ENCODE results near the gene DCAF10. TPM values are rescaled to one million over a fixed set of nuclear protein-coding genes. Genes with fewer than 3 reads are reported as not detected.

The DCAF10 gene
- total RNA-seq, 1 donor from 2014 or later, result 14.8 TPM

GRCh38 chr9:37915911-37916470, 115.4 kb downstream of the DCAF10 start:
- DNase-seq, result no peak
- ATAC-seq (ENCODE audit: poor library complexity), result no peak

GRCh38 chr9:37916471-37917312, 116.1 kb downstream of the DCAF10 start:
- intact Hi-C loops (cut with DNase I), result loop anchor here (5.0 kb wide), 1 partner anchor 151 kb away; the partner anchor contains the start of gene SHB
- DNase-seq (no peak), ATAC-seq (ENCODE audit: poor library complexity) (no peak)

More at GRCh38 chr9:37915911-37916470, 115.4 kb downstream of the DCAF10 start:
- intact Hi-C loops (cut with DNase I), result loop anchor here (5.0 kb wide), 1 partner anchor 151 kb away; the partner anchor contains the start of gene SHB

Other genes with a start within 250 kb of the DCAF10 start
- gene FBXO10, start 224.4 kb upstream of the DCAF10 start, total RNA-seq, result 6.2 TPM
- 59.4 TPM for gene TOMM5, start 208.2 kb upstream of the DCAF10 start, total RNA-seq
- gene FRMPD1, start 149.8 kb upstream of the DCAF10 start, total RNA-seq, result 1.6 TPM
- gene TRMT10B, start 47.0 kb upstream of the DCAF10 start, total RNA-seq, result 3.7 TPM
- 18.6 TPM for gene EXOSC3, start 15.7 kb upstream of the DCAF10 start, total RNA-seq
- 20.0 TPM for gene SLC25A51, start 103.3 kb downstream of the DCAF10 start, total RNA-seq

Data from Right ventricle myocardium superior (tissue), 1 donor.